WTC11 (cell line): ENCODE measurements around the gene SHROOM3. TPM values are rescaled to one million over a fixed set of nuclear protein-coding genes. Genes with fewer than 3 reads are reported as not detected.

Experiments
- ATAC-seq: fragments of 200-7000 bp; cut with Tn5 transposase; 2 replicates; pipeline ENCODE4 v1.10.0; 2021; ENCODE audit warnings: mild to moderate bottlenecking, moderate library complexity
- CTCF ChIA-PET: fragments of 300-600 bp; sonication (Branson Sonifier 250); formaldehyde crosslinking; loops from one replicate; lab custom pipeline; 2021; ENCODE audit warnings: antibody characterized with exemption; lab: Charles Lee
- POLR2A ChIA-PET: fragments of 350-600 bp; sonication (Branson Sonifier 250); formaldehyde crosslinking; loops from one replicate; lab custom pipeline; 2021; ENCODE audit warnings: antibody characterized with exemption; lab: Charles Lee
- DNase-seq: peaks from one replicate; pipeline ENCODE4 v3.0.0; 2021; ENCODE audit warnings: low spot score
- H3K27ac Mint-ChIP-seq: 2 replicates; pipeline ENCODE4 v1.8.0; 2021; ENCODE audit warnings: mixed read lengths
- H3K27me3 Mint-ChIP-seq: 2 replicates; pipeline ENCODE4 v1.8.0; 2021; ENCODE audit warnings: low read depth, mild to moderate bottlenecking, moderate library complexity, mixed read lengths
- H3K36me3 Mint-ChIP-seq: 2 replicates; pipeline ENCODE4 v1.8.0; 2021; ENCODE audit warnings: mixed read lengths
- H3K4me1 Mint-ChIP-seq: 2 replicates; pipeline ENCODE4 v1.8.0; 2022; ENCODE audit warnings: mixed read lengths
- H3K4me3 Mint-ChIP-seq: 2 replicates; pipeline ENCODE4 v1.8.0; 2021; ENCODE audit warnings: mild to moderate bottlenecking, moderate library complexity, mixed read lengths
- H3K9me3 Mint-ChIP-seq: 2 replicates; pipeline ENCODE4 v1.8.0; 2021; ENCODE audit warnings: mixed read lengths
- ATF3 ChIP-seq: sonication (generic); formaldehyde crosslinking; conservative IDR thresholded peaks from 2 replicates; pipeline ENCODE4 v1.8.1; 2022; ENCODE audit warnings: mild to moderate bottlenecking, missing genetic modification reagents
- ATF6 ChIP-seq: sonication (generic); formaldehyde crosslinking; IDR thresholded peaks from 2 replicates; pipeline ENCODE4 v1.8.1; 2023; ENCODE audit warnings: mild to moderate bottlenecking, missing genetic modification reagents
- CTCF ChIP-seq: fragments of 200-600 bp; IDR thresholded peaks from 2 replicates; pipeline ENCODE4 v1.8.0; 2022; ENCODE audit warnings: antibody characterized with exemption
- ELF4 ChIP-seq: sonication (generic); formaldehyde crosslinking; IDR thresholded peaks from 2 replicates; pipeline ENCODE4 v1.8.1; 2022; ENCODE audit warnings: low read depth, mild to moderate bottlenecking, moderate library complexity, missing genetic modification reagents
- FOXP1 ChIP-seq: sonication (generic); formaldehyde crosslinking; IDR thresholded peaks from 2 replicates; pipeline ENCODE4 v1.8.0; 2022; ENCODE audit warnings: missing genetic modification reagents, mild to moderate bottlenecking, moderate library complexity, borderline replicate concordance
- IRF2 ChIP-seq: sonication (generic); formaldehyde crosslinking; IDR thresholded peaks from 2 replicates; pipeline ENCODE4 v1.8.0; 2022; ENCODE audit warnings: low read depth, missing genetic modification reagents, borderline replicate concordance
- JAZF1 ChIP-seq: fragments of 250-450 bp; sonication (Bioruptor Pico); IDR thresholded peaks from 2 replicates; pipeline ENCODE4 v1.9.0; 2021; ENCODE audit warnings: moderate library complexity, mild to moderate bottlenecking, inconsistent platforms
- PRDM15 ChIP-seq: sonication (generic); formaldehyde crosslinking; IDR thresholded peaks from 2 replicates; pipeline ENCODE4 v1.8.0; 2022; ENCODE audit warnings: missing genetic modification reagents
- TP53 ChIP-seq: sonication (generic); formaldehyde crosslinking; IDR thresholded peaks from 2 replicates; pipeline ENCODE4 v1.8.1; 2023; ENCODE audit warnings: mild to moderate bottlenecking, missing genetic modification reagents
- ZNF281 ChIP-seq: sonication (generic); formaldehyde crosslinking; IDR thresholded peaks from 2 replicates; pipeline ENCODE4 v1.8.0; 2023; ENCODE audit warnings: mild to moderate bottlenecking, missing genetic modification reagents
- ZNF317 ChIP-seq: sonication (generic); formaldehyde crosslinking; IDR thresholded peaks from 2 replicates; pipeline ENCODE4 v1.8.1; 2023; ENCODE audit warnings: low read depth, mild to moderate bottlenecking, moderate library complexity, missing genetic modification reagents, borderline replicate concordance
- ZNF425 ChIP-seq: fragments of 250-450 bp; sonication (Bioruptor Pico); conservative IDR thresholded peaks from 2 replicates; pipeline ENCODE4 v1.9.0; 2021; ENCODE audit warnings: mild to moderate bottlenecking
- total RNA-seq: library from RNA; stranded (reverse); gene quantifications from 3 replicates; pipeline ENCODE4 v1.2.3, GENCODE V29; 2021

The SHROOM3 gene
- total RNA-seq, 1 experiment from 2014 or later = 71.9 TPM

GRCh38 chr4:76702440-76703122 lies 267.6 kb downstream of the SHROOM3 start:
- POLR2A ChIA-PET = no interaction called here
- Mint-ChIP-seq H3K27ac (peak overlapping the region; percentile 20; the same call in 1 of the 2 replicates), H3K4me3 (no peak overlapping the region), H3K9me3 (no peaks in the 10 kb centered on the region), H3K4me1 (peaks cover 89% of the 10 kb centered on the region), H3K36me3 (no peaks in the 10 kb centered on the region; the same call in 1 of the 2 replicates), H3K27me3 (no peaks in the 10 kb centered on the region)
- TF ChIP-seq ELF4 (CRISPR knock-in tag) (no peak), PRDM15 (no peak), ATF6 (CRISPR knock-in tag) (no peak), TP53 (CRISPR knock-in tag) (no peak), CTCF (no peak), ZNF281 (CRISPR knock-in tag) (no peak), JAZF1 (CRISPR knock-in tag) (no peak), IRF2 (CRISPR knock-in tag) (no peak), ATF3 (CRISPR knock-in tag) (no peak), FOXP1 (CRISPR knock-in tag) (no peak), ZNF425 (no peak), ZNF317 (CRISPR knock-in tag) (no peak)
- ATAC-seq (no peak), DNase-seq (no peak)
- CTCF ChIA-PET = interaction anchor here (0.7 kb wide), 1 partner anchor 12 kb away, joined by 3 read pairs; no protein-coding TSS in a partner anchor
